Medulla oblongata (tissue), 1 donor: ENCODE measurements around the gene ZBTB16.

Source experiments
- DNase-seq: peaks from one replicate; pipeline ENCODE4 v3.0.0-alpha.2; 2015; ENCODE audit errors: extremely low spot score

ZBTB16 gene

GRCh38 chr11:114185436-114185835 is 125.9 kb downstream of the ZBTB16 start:
- no peak for DNase-seq

DNA sequence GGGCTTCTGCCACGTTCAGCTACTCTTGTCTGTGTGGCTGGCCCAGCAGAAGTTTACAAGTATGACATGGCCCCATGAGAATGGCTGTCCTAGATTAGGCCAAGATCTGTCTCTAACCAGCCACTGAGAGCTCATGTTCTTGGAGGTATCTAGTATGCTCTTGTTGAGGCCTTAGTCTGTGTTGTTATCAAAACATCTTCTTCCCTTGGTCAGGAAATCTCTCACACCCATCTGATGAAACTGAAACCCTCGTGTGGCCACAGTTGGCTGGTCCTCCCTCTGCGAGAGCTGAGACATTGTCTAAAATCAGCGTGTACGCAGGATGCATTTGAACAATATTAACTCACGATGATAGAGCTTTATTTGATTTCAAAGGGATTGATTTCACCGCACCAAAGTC is 127.7 kb downstream of the ZBTB16 start:
- no peak for DNase-seq

GRCh38 chr11:114188851-114189570 is 129.5 kb downstream of the ZBTB16 start:
- no peak for DNase-seq

- no peak for DNase-seq
These were observed 131.1 kb downstream of the ZBTB16 start for GRCh38 chr11:114190630-114191029.

GRCh38 chr11:114191893-114192292 is 132.4 kb downstream of the ZBTB16 start:
- DNase-seq: no peak

DNA sequence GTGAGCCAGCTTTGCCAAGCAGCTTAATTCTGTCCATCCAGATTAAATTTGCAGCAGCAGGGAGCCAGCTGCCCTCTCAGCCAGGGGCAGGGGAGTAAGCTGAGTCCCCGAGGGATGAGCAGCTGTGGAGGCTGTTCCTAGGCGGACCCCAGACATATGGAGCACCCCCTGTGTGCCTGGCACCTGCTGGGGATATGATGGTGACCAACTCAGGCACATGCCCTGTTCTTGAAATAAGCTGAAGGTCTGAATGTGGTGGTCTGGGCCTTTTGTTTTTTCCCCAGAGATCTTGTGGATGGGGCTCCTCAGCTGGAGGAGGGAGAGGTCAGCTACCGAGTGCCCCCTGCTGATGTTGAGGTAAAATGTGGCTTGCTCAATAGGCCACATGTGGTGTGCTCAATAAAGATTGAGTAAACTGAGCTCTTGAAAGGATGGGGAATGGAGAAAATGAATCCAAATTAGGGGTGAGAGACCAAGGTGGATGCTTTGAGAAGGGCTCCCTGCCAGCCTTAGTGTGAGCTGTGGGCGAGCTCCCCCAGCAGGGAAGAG is 133.4 kb downstream of the ZBTB16 start:
- DNase-seq: no peak

GRCh38 chr11:114193730-114194679 is 134.5 kb downstream of the ZBTB16 start:
- no peak for DNase-seq

- no peak for DNase-seq
These were observed 135.2 kb downstream of the ZBTB16 start for GRCh38 chr11:114194702-114195101.

- no peak for DNase-seq
These were observed 135.6 kb downstream of the ZBTB16 start for GRCh38 chr11:114195151-114195550.

DNA sequence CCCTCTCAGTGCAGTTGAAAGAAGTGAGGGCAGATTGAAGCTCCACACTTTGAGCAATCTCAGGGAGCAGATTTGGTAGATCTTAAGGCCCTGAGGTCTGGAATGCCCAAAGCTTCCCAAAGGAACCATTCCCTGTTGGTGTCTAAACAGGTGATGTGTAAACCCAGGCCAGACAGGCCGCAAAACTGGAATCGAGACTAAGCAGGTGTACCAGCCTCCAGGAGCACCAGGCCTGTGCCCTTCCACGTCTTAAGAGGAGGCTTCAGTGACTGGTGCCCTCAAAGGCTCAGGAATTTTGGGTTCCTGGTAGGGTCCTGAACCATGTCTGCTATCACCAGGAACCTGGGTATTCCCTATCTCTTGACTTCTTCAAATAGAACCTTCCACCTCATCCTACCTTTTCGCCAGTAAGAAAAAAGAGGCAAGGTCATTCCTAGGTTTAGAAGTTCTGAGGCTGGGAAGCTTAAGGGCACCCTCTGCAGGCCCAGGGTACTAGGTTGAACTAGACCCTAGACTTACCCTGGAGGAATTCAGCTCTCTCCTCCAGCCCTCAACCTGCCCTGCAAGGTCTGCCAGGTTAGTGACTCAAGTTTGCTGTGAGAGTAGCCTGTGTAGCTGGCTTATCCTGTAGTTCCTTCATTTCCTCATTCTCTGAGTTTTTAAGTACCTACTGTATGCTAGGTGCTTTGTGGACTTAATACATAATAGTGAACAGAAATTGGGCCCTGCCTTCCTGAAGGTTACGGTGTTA is 136.6 kb downstream of the ZBTB16 start:
- no peak for DNase-seq

GRCh38 chr11:114196997-114197703 is 137.6 kb downstream of the ZBTB16 start:
- peak; percentile 76 for DNase-seq

DNA sequence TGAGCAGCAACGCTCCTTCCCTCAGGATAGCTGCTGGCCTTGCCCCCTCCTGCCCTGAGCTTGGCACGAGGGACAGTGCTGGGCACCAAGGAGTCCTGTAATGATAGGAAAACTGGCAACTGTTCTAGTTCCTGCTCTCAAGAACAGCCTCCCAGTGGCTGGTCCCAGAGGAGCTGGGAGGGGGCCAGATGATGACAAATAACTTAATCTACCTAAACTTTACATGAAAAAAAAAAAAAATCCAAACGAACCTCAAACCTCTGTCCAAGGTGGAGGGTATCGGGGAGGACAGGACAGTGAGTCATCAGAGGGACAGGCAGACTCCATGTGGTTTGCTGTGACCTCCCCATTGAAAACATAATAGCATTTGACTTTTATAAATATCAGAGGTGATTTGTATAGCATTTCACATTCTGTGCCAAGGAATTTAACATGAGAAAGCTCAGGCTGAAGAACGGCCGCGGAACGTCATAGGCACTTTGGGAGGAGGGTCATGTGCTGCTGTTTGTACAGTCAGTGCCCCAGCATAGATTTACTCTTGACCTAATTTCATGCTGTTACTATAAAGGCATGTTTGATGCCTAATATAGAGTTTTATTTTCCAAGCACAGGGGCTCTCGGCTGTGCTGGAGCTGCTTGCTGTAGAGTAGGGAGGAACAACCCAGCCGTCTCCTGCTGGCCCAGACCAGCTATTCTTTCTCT is 138.4 kb downstream of the ZBTB16 start:
- peak; percentile 60 for DNase-seq

DNA sequence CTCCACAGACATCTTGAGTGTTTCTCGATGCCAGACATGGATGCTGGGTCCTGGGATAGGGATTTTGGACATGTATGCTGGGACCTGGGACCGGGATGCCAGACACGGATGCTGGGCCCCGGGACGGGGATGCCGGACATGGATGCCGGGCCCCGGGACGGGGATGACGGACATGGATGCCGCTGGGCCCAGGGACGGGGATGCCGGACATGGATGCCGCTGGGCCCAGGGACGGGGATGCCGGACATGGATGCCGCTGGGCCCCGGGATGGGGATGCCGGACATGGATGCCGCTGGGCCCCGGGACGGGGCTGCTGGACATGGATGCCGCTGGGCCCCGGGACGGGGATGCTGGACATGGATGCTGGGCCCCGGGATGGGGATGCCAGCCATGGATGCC is 139.5 kb downstream of the ZBTB16 start:
- no peak for DNase-seq

GRCh38 chr11:114200351-114201133 is 141.0 kb downstream of the ZBTB16 start:
- no peak for DNase-seq

- DNase-seq: no peak
These were observed 141.7 kb downstream of the ZBTB16 start for GRCh38 chr11:114201219-114201618.

- no peak for DNase-seq
These were observed 142.6 kb downstream of the ZBTB16 start for GRCh38 chr11:114202011-114202609.

- DNase-seq: no peak
These were observed 147.6 kb downstream of the ZBTB16 start for GRCh38 chr11:114207096-114207495.

GRCh38 chr11:114208377-114208776 is 148.9 kb downstream of the ZBTB16 start:
- DNase-seq: no peak

DNA sequence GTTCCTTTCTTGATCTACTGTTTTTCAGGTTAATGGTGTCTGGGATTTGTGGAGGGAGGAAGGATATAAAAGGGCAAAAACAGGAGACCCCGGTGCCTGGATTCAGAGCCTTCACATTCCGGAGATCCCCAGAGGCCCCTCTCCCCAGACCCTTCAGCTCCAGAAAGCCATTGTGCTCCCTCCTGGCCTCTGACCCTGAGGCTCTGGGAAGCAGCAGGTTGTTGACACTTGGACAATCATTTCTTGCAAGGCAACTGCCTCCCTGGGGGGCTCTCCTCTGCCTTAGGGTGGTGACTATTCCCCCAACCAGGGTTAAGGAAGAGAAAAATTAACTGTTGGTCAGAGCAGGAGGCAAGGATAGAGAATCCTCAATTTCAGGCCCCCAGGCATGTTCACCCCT is 149.8 kb downstream of the ZBTB16 start:
- DNase-seq: no peak
